Mucosa of descending colon (tissue), 3 donors: Measurements from ENCODE around the gene PITPNC1. TPM values are rescaled to one million over a fixed set of nuclear protein-coding genes. Genes with fewer than 3 reads are reported as not detected.

Source experiments
- ATAC-seq: fragments of 200-7000 bp; cut with Tn5 transposase; one replicate; pipeline ENCODE4 v1.9.1; 2020; ENCODE audit warnings: mild to moderate bottlenecking, moderate library complexity
- DNase-seq, 3 donors: peaks; one replicate each; pipeline ENCODE4 v3.0.0-alpha.2; 2020
- H3K36me3 ChIP-seq: fragments of 200-600 bp; one replicate; pipeline ENCODE4 v1.8.0; 2021; ENCODE audit warnings: low read depth, mild to moderate bottlenecking
- H3K4me1 ChIP-seq: fragments of 200-600 bp; one replicate; pipeline ENCODE4 v1.8.0; 2021; ENCODE audit warnings: low read depth, mild to moderate bottlenecking
- H3K4me3 ChIP-seq: fragments of 200-600 bp; one replicate; pipeline ENCODE4 v1.8.0; 2021; ENCODE audit warnings: mild to moderate bottlenecking
- H3K9me3 ChIP-seq: fragments of 200-600 bp; one replicate; pipeline ENCODE4 v1.8.0; 2021; ENCODE audit warnings: mild to moderate bottlenecking
- intact Hi-C, 2 donors: fragments of 100-400 bp; cut with DNase I in 1 of 2; cut with micrococcal nuclease in 1 of 2; formaldehyde crosslinking; loops; one replicate each; pipeline versions ENCODE4 v1.11.0 to v1.11.1; 2022; cut with DNase I, micrococcal nuclease
- total RNA-seq, 3 donors: library from RNA; stranded (reverse); fragmentation: NEBNext Ultra II Directional in 2 of 3; extraction: Animal tissue kit (Norgen Biotek cat#: 25700) in 2 of 3; gene quantifications; one replicate each; pipeline versions ENCODE4 v1.2.1 to v1.2.4, GENCODE V29; 2021 to 2023
- TF ChIP-seq, protein P1 (sequence below): fragments of 200-600 bp; IDR thresholded peaks from one replicate; pipeline ENCODE4 v1.8.0; 2022; ENCODE audit warnings: antibody characterized with exemption, mild to moderate bottlenecking
- donor health status: DM: no; HTN: no; CAD: no; lungs with moderate emphysema.
- donor health status: DM: no; HTN: no; CAD: no.
- donor health status: DM: no; HTN: yes; CAD: no.

Gene PITPNC1
- total RNA-seq, 3 donors from 2014 or later: 10.7 to 11.4 (median 10.9) TPM

DNA sequence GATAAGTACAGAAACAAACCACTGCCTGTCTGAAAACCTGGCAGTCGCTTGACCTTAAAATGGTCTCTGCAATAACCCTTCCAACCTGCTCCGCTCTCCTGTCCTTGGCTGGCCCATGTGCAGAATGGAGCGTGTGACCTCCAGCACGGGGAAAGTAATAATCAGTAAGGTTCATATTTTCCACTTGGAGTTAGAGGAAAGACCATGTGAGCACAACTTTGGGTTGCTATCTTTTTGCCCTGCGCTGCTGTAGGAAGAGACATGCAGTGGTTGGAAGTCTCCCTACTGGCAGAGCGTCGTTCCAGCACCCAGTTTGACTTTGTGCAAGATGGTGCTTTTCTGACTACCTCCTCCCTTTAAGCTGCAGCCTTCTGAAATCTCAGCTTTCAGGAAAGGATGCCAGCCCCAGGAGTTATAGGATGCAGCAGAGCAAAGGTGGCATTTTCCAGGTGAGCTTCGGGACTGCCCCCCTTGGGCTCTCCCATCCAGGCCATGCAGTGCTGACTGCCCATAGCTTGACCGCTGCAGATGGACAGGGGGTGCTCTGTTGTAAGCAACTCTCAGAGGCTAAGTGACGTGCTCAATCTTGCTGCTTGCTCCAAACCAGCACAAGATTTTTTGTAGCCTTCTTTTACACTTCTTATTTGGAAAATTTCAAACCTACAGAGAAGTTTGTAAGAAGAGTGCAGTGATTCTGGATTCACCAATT is 230.0 kb downstream of the PITPNC1 start:
- H3K4me1 ChIP-seq: no peaks in the 10 kb centered on the region
- TF ChIP-seq, protein P1, sequence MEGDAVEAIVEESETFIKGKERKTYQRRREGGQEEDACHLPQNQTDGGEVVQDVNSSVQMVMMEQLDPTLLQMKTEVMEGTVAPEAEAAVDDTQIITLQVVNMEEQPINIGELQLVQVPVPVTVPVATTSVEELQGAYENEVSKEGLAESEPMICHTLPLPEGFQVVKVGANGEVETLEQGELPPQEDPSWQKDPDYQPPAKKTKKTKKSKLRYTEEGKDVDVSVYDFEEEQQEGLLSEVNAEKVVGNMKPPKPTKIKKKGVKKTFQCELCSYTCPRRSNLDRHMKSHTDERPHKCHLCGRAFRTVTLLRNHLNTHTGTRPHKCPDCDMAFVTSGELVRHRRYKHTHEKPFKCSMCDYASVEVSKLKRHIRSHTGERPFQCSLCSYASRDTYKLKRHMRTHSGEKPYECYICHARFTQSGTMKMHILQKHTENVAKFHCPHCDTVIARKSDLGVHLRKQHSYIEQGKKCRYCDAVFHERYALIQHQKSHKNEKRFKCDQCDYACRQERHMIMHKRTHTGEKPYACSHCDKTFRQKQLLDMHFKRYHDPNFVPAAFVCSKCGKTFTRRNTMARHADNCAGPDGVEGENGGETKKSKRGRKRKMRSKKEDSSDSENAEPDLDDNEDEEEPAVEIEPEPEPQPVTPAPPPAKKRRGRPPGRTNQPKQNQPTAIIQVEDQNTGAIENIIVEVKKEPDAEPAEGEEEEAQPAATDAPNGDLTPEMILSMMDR: no peak
- intact Hi-C loops: no loop called here
- no peaks in the 10 kb centered on the region for H3K9me3 ChIP-seq
- H3K36me3 ChIP-seq: no peaks in the 10 kb centered on the region
- H3K4me3 ChIP-seq: no peak overlapping the region
- ATAC-seq (no peak), DNase-seq (no peak)

DNA sequence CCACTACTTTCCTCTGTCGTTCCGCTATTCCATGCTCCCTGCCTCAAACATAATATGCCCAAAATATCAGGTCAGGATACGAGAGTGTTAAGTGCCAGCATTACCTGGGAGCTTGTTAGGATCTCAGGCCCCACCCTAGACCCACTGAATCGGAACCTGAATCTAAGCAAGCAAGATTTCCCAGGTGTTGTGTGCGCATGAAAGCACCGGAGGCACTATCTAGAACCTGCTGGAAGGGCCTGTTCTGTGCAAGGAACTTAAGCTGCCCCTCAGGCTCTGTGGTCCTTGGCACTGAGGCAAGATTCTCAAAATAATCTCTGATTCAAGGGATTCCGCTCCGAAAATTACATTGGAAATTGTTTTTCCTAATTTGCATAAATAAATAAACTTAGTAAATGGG is 233.0 kb downstream of the PITPNC1 start:
- TF ChIP-seq, protein P1: no peak
- no peak for ATAC-seq
- no peaks in the 10 kb centered on the region for H3K36me3 ChIP-seq

DNA sequence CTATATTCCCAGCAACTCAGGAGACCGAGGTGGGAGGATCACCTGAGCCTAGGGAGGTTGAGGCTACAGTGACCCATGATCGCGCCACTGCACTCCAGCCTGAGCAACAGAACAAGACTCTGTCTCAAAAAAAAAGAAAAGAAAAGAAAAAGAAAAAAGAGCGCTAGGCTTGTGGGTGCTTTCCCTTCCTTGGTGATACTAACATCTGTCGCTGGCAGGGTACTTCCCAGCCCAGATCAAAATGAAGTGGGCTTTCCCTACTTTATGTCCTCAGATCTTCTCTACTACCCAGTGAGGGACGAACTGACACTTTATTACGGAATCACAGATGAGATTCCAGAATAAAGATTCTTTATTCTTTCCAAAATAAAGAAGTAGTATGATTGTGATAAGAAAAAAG is 236.9 kb downstream of the PITPNC1 start:
- intact Hi-C loops: no loop called here
- no peak overlapping the region for H3K4me3 ChIP-seq
- ATAC-seq (no peak), DNase-seq (no peak)
- TF ChIP-seq, protein P1: no peak
- no peaks in the 10 kb centered on the region for H3K36me3 ChIP-seq
- H3K4me1 ChIP-seq: no peaks in the 10 kb centered on the region
- no peaks in the 10 kb centered on the region for H3K9me3 ChIP-seq

More for the DNA sequence above, 233.0 kb downstream of the PITPNC1 start:
- DNase-seq: no peak
- Histone ChIP-seq H3K4me1 (no peaks in the 10 kb centered on the region), H3K9me3 (no peaks in the 10 kb centered on the region), H3K4me3 (no peak overlapping the region)
- intact Hi-C loops: no loop called here

DNA sequence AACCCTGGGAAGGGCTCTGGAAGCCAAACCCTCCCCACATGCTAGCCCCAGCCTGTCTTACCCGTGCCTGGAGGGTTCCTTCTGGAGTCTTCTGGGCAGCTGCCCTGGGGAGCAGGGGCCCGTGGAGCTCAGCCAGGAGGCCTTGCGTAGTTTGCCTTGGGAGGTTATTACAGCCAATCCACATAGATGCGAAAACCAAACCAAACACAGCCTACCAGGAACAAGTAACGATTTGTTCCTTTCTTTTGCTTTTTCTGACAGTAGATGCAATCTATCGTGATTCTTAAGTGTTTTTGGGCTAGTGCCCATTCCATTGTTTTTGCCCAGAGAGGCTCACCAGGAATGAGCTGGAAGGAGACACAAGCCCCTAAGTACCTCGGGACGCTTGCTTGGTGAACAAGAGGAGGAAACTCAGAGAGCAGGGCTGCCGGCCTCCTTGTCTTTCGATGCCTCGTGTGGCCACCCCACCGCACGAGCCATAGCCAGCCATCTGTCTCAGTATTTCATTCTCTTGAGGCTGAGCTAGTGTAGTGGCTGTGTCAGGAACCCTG is 238.0 kb downstream of the PITPNC1 start:
- H3K9me3 ChIP-seq: no peaks in the 10 kb centered on the region
- no peak for ATAC-seq
- H3K4me3 ChIP-seq: no peak overlapping the region
- no peaks in the 10 kb centered on the region for H3K36me3 ChIP-seq
- TF ChIP-seq, protein P1: no peak
- no peak for DNase-seq
- intact Hi-C loops: no loop called here
- no peaks in the 10 kb centered on the region for H3K4me1 ChIP-seq

DNA sequence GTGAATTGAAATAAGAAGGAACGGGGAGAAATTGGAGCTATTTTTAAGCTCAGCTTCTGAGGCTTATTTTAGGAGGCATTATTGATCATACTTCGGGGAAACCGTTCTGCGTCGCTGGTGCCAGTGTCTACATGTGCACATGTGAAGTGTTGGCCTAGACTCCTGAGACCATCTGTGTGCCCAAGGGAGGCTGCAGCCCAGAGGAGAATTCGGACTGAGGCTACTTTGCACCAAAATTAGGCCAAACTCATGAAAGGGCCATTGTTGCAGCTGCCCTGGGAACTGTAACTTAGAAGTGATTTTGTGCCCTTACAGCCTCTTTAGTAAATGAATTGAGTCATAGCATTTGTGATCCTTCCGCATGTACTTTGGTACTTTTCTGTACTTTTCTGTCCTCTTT is 238.7 kb downstream of the PITPNC1 start:
- intact Hi-C loops: no loop called here
- TF ChIP-seq, protein P1: no peak
- Histone ChIP-seq H3K9me3 (no peaks in the 10 kb centered on the region), H3K4me1 (no peaks in the 10 kb centered on the region), H3K4me3 (no peak overlapping the region), H3K36me3 (no peaks in the 10 kb centered on the region)
- ATAC-seq (no peak), DNase-seq (no peak)
